Midbrain (tissue), 1 donor: ENCODE results near the gene TMEM115.

Experiments
- DNase-seq: peaks from one replicate; lab custom pipeline; 2025; lab: John Stamatoyannopoulos, UW

TMEM115 gene

DNA sequence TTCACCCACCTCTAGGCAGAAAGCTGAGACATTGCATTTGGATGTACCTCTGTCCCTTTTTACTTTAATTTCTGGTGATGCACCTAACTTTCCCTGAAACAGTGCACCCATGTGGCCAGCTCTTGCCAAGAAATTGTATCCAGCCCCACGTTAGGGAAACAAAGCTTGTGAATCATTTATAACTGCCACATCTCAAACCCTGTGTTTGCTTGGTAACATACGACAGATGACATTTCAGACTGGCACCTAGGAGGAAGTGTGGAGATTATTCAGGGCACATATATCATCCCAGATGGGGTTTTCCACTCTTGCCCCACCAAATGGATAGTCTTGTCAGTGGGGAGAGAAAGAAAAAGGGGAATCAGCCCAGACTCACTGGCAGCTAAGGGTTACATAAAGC lies 6.5 kb downstream of the TMEM115 start:
- no peak for DNase-seq

DNA sequence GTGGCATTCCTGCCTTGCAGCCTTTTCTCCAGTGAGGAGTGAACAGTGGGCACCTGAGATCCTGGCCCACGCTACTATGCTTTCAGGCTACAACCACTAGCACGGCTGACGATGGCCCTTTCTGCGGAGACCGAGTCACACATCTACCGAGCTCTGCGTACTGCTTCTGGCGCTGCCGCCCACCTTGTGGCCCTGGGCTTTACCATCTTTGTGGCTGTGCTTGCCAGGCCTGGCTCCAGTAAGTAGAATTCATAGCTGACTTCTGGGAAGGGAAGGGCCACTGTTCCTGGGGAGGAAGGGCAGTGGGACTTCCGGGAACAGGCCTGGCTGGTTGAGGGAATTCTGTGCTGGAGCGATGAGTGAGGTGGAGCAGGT lies 8.0 kb downstream of the TMEM115 start:
- no peak for DNase-seq

DNA sequence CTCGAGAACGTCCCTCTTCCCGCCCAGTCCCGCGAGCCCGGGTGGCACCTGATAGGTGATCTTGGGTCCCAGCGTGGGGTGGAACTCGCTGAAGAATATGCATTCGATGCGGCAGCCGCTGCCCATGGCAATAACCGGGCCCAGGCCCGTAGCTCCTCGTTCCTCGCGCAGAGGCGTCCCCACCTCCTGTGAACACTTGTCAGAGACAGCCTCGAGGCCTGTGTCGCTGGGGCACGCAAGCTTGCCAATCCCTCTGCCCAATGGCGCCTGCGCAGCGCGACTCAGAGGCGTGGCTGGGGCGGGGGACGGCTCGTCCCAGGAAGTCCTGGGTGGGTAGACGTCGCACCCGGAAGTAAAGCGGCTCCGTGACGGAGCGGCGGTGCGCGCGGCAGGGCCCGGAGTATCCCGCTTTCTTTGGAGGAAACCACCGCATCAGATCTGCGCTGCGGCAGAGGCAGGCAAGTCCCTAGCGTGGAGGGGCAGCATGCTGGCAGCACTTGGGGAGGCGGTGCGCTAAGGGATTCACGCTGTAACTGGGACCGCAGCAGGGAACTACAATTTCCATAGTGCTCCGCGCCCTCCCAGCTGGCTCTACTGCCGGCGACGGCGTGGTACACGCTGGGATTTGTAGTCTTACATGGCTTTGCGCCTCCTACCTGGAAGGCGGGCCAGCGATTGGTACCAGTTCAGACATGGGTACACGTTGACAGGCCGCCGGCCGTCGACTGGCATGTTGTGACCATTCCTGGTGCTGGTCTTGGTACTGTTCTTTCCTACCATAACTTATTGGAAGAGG lies 8.6 kb downstream of the TMEM115 start, which contains the start of the genes CYB561D2 and NPRL2:
Gene CYB561D2, plus strand, starts transcription at position 336 of the 796 bp plus-strand sequence. CDS start 572 bp downstream, outside the sequence.
Gene NPRL2, minus strand, starts transcription at position 249 of the 796 bp plus-strand sequence. Its CDS starts 123 bp downstream, at position 126.
- DNase-seq, result peak; percentile 98

DNA sequence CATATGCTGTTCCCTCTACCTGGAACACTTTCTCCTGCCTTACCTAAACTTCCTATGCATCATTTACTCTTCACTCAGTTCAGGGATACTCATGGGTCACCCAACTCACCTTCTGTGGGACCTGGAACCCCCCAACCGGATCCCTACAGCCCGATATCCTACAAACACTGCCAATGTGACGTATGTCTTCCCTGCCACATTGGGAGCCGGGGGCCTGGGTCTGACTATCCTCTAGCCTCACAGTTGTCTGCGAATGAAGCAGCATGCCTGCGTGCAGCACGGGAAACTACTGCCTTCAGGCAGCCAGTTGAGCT lies 9.2 kb downstream of the TMEM115 start:
- no peak for DNase-seq

DNA sequence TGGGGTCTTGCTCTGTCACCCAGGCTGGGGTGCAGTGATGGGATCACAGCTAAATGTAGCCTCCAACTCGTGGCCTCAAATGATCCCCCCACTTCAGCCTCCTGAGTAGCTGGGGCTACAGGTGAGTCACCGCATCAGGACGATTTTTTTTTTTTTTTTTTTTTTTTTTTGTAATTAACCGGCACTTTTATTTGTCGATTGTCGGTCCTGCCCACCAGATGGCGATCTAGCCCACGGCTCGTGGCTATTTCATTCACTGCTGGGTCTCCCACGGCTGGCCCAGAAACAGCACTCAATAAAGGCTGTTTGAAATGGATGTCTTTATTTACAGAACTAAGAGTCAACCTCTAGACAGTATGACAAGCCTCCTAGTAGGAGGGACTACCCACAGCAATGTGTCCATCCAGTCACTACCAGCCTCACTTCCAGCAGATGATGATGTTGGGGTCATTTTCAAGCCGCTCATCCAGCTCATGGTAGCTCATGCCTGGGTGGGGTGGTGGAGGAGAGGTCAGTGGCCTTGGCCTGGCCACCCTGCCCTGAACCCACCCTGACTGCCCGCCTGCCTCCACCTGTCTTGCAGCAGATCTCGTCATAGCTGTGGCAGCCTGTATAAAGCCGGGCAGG lies 12.0 kb downstream of the TMEM115 start:
- DNase-seq, result peak; percentile 56

DNA sequence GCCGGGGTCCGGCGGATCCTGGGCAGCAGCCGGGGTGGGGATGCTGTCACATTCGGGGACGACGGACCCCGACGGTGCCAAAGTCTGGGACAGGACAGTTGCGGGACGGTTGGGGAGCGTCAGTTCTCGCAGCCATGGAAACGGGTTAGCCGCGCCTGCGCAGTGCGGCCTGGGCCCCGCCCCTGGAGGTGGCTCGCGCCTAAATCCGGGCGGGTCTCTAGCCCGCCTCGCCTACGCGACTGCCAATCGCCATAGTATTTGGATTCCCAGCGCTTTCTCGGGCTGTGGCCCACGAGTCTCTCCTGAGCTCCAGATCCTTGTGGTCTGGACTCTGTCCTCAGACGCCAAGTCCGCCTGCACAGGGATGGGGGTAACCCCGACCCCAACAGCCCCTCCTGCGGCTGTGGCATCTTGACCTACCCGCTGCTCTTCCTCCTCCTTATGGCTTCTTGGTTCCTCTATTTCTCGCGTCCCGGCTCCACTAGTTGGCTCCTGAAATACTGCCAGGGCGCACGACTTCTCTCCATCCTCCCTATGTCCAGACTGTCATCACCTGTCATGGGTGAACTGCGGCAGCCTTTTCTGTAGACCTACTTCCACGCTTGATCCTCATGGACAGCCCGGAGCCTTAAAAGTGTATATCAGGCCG lies 13.6 kb downstream of the TMEM115 start, which contains the start of gene ZMYND10:
Gene ZMYND10, minus strand, starts transcription at position 147 of the 649 bp plus-strand sequence. CDS start 153 bp downstream, outside the sequence.
- DNase-seq, result no peak

DNA sequence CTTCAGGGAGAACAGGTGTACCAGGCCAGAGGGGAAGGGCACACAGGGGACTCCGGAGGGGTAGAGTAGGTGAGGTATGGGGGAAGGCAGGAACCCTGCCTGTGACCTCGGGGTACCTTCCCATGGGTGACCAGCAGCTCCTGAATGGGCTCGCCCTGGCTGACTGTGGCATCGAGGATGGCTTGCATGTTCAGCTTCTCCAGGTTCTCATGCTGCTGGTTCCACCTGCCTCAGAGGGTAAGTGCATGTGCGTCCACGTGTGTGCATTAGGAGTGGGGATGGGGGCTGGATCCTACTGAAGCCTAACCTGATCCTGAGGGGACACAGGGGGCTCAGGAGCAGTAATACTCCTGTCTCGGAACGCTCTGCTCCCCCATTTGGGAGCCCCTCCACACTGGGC lies 14.3 kb downstream of the TMEM115 start:
- no peak for DNase-seq

DNA sequence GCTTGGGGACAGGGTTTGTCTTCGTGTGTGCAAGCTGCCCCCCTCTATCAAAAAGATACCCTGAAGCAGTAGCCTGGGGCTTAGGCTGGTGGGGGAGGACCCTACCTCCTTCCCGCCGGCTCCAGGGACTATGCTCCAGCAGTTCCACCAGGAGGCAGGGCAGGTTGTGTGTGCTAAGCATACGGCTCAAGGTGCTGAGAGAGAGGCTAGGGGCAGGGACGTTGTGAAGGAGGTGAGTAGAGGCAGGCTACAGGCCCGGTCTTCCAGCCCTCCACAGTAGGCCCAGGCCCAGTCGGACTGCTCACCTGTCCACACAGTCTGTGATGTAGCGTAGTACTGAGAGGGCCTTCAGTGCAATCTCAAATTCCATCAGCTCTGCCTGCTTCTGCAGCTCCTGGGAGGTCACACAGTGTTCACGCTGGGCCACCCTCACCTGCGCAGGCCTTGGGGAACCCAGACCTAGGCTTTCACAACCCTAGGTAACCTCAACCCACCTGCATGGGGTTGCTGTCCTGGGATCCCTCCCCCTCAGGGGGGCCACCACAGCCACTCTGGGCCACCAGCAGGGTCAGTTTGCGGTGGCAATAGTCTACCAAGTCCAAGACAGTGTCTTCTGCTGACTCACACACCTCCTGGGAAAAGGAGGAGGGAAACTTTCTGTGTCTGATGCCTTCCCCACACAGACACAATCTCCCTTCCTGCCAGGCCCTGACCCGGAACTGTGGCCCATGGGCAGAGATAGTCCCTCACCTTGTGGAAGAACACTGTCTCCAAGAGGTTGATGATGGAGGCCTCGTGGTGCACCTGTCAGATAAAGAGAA lies 16.3 kb downstream of the TMEM115 start:
- DNase-seq, result no peak

DNA sequence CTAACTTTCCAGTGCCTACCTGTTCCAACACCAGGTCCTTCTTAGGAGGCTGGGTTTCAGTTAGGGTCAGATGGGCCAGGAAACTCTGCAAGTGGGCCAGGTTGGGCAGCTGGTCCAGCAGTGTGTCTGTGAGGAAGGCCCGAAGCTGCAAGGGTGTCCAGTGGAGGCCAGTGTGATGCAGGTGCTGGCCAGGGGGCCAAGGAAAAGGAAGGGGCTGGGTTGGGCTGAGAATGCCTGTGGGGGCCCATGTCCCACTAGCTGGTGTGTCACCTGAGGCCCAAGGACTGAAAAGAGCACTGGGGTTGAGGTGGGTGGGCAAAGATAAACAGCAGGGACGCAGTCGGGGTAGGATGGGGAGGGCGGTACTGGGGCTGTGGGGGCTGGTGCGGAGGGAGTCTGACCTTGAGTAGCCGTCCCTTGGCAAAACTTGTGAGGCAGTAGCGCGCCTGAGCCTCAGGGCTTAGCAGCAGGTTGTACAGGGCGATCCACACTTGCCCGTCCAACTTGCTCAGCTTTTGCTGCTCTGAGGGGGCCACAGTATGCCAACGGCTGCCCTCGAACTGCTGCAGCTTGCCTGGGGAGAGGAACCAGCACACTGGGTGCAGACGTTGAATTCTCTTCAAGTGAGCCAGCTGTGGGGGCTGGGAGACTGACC lies 17.2 kb downstream of the TMEM115 start:
- DNase-seq, result no peak

DNA sequence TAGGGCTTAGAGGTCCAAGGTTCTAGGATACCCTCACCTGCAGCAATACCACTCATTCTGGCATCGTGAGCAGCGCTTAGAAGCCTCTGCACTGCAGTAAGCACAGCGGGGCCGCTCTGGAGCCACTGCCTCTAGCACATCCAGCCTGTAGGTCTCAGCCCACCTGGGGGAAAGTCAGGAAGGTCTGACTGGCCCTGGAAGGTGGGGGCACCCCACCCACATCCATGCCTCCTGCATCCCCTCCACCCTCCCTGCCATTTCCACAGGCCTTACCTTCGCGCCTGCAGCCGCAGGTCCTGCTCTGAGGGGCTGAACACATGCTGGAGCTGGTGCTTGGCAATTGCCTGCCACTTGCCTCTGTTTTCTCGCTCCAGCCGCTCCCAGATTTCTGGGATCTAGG lies 17.8 kb downstream of the TMEM115 start:
- DNase-seq, result no peak

DNA sequence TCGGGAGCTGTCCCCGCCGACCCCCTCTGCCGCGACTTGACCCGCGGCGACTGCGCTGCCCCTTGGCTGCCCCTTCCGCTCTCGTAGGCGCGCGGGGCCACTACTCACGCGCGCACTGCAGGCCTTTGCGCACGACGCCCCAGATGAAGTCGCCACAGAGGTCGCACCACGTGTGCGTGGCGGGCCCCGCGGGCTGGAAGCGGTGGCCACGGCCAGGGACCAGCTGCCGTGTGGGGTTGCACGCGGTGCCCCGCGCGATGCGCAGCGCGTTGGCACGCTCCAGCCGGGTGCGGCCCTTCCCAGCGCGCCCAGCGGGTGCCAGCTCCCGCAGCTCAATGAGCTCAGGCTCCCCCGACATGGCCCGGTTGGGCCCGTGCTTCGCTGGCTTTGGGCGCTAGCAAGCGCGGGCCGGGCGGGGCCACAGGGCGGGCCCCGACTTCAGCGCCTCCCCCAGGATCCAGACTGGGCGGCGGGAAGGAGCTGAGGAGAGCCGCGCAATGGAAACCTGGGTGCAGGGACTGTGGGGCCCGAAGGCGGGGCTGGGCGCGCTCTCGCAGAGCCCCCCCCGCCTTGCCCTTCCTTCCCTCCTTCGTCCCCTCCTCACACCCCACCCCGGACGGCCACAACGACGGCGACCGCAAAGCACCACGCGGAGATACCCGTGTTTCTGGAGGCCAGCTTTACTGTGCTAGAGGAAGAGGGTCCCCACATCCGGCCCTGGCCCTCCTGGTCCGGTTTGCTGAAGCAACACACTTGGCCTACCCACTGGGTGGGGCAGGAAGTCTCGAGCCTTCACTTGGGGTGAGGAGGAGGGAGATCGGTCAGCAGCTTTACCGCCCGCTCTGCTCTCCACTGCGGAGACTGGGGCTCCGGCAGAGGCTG lies 18.6 kb downstream of the TMEM115 start, which contains the start of gene RASSF1:
Gene RASSF1, minus strand, starts transcription at position 389 of the 882 bp plus-strand sequence. Its CDS starts 31 bp downstream, at position 358.
- no peak for DNase-seq

DNA sequence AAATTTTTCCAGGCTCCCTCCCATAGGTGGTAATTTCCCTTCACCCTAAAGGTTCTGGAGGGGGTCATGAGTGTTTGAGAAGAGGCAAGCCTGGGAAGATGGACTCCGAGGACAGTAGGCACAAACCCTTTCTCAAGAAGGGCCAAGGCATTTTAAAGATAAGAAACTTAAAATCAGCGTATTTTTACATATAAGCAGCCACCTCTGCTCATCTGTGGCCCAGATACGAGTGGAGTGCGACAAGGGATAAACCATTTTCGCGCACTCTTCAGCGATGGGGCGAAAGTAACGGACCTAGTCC lies 19.2 kb downstream of the TMEM115 start:
- no peak for DNase-seq

DNA sequence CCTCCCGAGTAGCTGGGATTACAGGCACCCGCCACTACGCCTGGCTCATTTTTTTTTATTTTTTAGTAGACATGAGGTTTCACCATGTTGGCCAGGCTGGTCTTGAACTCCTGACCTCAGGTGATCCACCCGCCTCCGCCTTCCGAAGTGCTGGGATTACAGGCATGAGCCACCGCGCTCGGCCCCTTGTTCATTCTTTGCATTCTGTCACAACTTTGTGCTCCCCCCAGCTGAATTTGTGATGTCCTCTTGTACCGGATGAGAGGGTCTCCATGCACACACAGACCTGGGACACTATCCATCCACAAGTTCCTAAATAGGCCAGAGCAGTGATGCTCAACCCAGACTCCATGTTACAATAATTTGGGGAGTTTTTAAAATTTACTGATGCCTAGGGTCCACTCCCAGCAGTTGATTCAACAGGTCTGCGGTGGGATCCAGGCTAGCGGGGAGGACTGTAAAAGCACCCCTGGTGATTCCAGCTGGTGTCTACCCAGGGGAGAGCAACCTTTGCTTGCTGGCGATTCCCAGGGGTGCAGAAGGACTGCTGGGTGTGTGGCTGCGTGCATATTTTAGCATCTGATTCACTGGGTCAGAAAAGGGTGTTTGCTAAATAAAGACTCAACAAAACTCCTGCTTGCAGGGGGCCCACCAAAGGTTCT lies 19.7 kb downstream of the TMEM115 start:
- no peak for DNase-seq

DNA sequence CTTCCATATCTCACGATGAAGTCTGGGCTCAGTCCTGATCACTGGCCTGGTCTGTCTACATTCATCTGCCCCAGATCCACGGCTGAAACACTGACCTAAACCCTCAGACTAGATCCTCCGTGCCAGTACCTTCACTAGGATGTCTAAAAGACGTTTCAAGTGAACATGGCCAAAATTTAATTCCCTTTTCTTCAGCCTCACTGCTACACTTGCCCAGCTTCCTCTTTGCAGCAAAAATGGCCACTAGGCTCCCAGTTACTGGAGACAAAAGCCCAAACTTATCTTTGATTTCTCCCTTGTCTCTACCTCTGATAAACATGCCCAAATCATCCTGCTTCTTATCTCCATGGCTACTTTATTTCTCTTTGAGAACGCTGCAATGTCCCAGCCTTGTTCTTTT lies 20.4 kb downstream of the TMEM115 start:
- DNase-seq, result no peak

DNA sequence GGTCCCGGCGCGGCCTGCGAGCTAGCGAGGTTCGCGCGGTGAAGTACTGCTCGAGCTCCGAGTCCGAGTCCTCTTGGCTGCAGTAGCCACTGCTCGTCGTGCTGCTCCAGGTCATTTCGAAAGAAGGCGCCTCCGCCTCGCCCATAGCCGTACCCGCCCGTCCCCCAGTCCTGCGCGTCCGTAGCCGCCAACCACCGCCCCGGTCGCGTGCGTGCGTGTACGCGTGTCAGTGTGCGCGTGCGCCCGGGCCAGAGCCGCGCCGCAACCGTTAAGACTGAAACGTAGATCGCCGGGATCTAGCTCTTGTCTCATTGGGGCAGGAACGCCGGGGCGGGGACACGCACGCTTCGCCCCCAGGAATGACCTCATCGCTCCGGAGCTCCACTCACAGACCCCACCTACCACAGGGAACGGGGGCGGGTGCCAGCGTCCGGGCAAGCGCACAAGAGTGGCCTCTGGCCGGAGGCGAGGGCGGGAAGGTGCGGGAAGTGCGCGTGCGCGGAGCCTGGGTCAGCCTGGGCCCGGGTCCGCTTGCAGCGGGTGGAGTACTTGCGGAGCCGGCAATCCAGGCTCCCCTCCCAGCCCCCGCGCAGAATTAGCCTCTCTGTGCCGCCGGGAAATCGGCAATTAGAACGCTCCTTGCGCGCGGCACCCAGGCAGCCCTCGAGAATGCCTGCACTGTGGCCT lies 22.0 kb downstream of the TMEM115 start:
- DNase-seq, result peak; percentile 94

DNA sequence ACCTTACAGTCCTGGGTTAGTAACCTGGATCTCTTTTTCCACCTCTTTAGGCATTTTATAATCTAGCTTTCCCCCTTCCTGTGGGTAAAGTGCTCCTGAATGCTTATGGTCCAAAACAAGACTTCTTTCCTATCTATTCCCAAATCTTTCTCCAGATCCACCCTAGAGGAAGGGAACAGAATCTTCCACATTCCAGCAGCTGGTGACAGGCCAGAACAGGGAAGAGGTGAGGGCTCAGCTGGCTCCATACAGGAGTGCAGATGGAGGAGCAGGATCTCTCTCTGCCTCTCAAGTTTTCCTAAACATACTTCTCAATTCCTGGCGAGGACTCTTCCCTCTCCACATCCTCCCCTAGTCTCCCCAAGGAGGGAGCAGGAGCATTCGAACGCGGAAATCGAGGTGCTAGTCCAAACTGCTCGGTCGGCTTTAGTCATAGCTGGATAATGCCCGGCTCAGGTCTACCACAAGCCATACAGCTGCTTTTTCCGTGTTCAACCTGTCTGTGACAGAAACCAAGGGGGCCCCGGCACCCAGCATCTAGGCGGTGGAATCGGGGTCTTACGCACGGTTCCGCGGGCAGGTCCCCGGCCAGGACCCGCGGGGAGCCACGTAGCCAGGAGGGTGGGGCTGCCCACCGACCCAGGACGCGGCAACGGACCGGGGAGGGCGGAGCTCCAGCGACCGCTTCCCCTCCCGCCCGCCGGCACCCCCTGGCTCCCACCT lies 22.7 kb downstream of the TMEM115 start:
- DNase-seq, result no peak

DNA sequence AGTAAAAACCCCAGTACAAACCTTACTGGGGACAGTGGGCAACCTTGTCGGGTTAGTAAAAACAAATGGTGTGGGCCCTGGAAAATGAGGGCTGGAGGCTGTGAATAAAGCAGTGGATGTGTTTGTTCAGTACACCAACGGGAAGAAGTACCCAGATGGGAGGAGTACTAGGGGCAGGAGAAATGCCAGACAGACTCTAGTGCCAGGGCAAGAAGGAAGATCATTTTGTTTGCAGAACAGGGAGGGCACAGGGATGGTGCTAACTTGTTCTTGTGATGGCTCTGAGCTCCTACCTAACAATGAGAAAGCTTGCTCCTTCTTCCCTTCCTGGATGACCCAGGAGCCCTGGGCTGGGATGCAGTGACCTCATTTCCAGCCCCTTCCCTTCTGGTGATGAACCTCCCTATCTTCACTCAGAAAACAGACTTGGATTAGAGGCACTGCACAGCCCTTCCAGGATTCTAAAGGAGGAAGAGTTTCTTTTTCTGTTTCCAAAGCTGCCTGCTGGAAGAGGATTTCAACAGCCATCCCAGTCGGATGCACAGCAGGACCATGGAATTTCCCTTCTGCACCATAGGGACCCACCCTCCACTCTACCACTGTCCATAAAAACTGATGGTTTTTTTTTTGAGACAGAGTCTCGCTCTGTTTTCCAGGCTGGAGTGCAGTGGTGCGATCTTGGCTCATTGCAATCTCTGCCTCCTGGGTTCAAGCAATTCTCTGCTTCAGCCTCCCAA lies 24.8 kb downstream of the TMEM115 start:
- no peak for DNase-seq

DNA sequence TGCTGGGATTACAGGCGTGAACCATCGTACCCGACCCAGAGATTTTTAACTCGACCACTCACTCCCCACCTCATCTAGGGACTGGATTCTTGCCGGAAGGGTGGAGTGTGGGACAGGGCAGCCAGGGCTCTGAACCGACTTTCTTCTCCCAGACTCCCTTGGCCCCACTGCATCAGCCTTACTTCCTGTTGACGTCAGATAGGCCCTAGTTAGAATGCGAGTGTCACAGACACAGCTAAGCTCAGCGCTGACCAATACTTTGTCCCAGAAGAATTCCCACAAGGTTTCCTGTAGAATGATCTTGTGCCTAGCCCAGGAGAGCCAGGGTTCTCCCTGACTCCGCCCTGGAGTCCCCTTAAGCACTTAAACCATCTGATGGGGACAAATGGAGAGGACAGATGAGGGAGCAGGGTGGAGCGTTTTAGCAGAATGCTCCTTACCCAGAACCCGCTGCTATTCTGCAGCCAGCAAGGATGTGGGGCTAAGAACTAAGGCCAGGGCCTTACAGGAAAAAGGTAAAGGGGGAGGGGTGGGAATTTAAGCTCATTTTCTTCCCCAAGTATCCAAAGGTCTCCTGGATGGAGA lies 25.5 kb downstream of the TMEM115 start:
- DNase-seq, result no peak
